Kidney (tissue), 14 donors: ENCODE data around the gene MTOR. TPM values are rescaled to one million over a fixed set of nuclear protein-coding genes. Genes with fewer than 3 reads are reported as not detected.
"Not testable (repeated sequence)": the region's sequence is repeated elsewhere in the genome, so short reads cannot be mapped to it uniquely, and the experiment has no call there.

Experiments used
- DNase-seq, 5 donors: peaks; one replicate each; pipeline ENCODE4 v3.0.0-alpha.2; 2013 to 2020
- FAIRE-seq: peaks from 2 replicates; lab custom pipeline; 2012; peaks lifted over from hg19 to GRCh38; lab: Jason Lieb, UNC
- H3K27ac ChIP-seq, 2 donors: one replicate each; pipeline ENCODE4 v1.7.0; 2013; ENCODE audit warnings: low read depth in 2 of 2, low read length in 2 of 2, inconsistent platforms in 1 of 2
- H3K27me3 ChIP-seq: one replicate; pipeline ENCODE4 v1.7.1; 2013; ENCODE audit warnings: low read length, inconsistent platforms; ENCODE audit not compliant: control insufficient read depth, insufficient read depth
- H3K36me3 ChIP-seq, 3 donors: one replicate each; pipeline versions ENCODE4 v1.7.0 to v1.7.1; 2013; ENCODE audit warnings: low read length in 3 of 3, control low read depth in 1 of 3, inconsistent platforms in 1 of 3; ENCODE audit not compliant: insufficient read depth in 3 of 3, control insufficient read depth in 2 of 3
- H3K4me1 ChIP-seq, 3 donors: one replicate each; pipeline versions ENCODE4 v1.7.0 to v1.7.1; 2013; ENCODE audit warnings: low read length in 3 of 3, inconsistent platforms in 1 of 3, low read depth in 1 of 3; ENCODE audit not compliant: control insufficient read depth in 2 of 3, insufficient read depth in 2 of 3
- H3K4me3 ChIP-seq, 3 donors: one replicate each; pipeline versions ENCODE4 v1.7.0 to v1.8.1; 2013; ENCODE audit warnings: low read length in 3 of 3, control low read depth in 1 of 3, inconsistent platforms in 1 of 3
- H3K9ac ChIP-seq, 3 donors: one replicate each; pipeline versions ENCODE4 v1.7.0 to v1.7.1; 2013; ENCODE audit warnings: low read length in 3 of 3, control low read depth in 1 of 3, inconsistent platforms in 1 of 3
- H3K9me3 ChIP-seq, 3 donors: one replicate each; pipeline versions ENCODE4 v1.7.0 to v1.7.1; 2013; ENCODE audit warnings: low read length in 3 of 3, control low read depth in 1 of 3, inconsistent platforms in 1 of 3; ENCODE audit not compliant: control insufficient read depth in 2 of 3, insufficient read depth in 1 of 3
- CTCF ChIP-seq: IDR thresholded peaks from 3 replicates; pipeline ENCODE4 v1.5.1; 2012; ENCODE audit warnings: mild to moderate bottlenecking, moderate library complexity, borderline replicate concordance; ENCODE audit not compliant: insufficient read depth; ENCODE audit errors: extremely low read depth
- intact Hi-C: fragments of 100-400 bp; cut with DNase I; formaldehyde crosslinking; loops from one replicate; pipeline ENCODE4 v1.11.1; 2022
- polyA plus RNA-seq: library from polyadenylated mRNA; stranded (reverse); fragments of 350-450 nt; fragmentation: Illumina TruSeq; extraction: RNeasy Lipid Tissue Mini Kit (QIAGEN cat#74804); gene quantifications from one replicate; pipeline ENCODE4 v1.2.3, GENCODE V29; 2014; ENCODE audit warnings: low read depth, low replicate concordance; ENCODE audit not compliant: insufficient read depth
- total RNA-seq: library from RNA; stranded (reverse); fragmentation: NEBNext Ultra II Directional; extraction: Animal tissue kit (Norgen Biotek cat#: 25700); gene quantifications from one replicate; pipeline ENCODE4 v1.2.1, GENCODE V29; 2021
- donor health status: control.
- donor health status: control.
- donor health status: control.
- donor health status: control.
- donor health status: control.
- donor health status: DM: yes; HTN: yes; CAD: no.
- donor health status: Normal renal cell carcinoma (clear cell type).

MTOR gene
- total and polyA plus RNA-seq, 2 donors from 2014 or later: 16.0 to 36.8 TPM

- FAIRE-seq: no peak
- Histone ChIP-seq H3K36me3 (peaks cover 0 to 16% (median 6%) of the 10 kb centered on the region in 3 donors), H3K9ac (no peak overlapping the region), H3K9me3 (no peaks in the 10 kb centered on the region), H3K4me1 (no peaks in the 10 kb centered on the region), H3K27me3 (no peaks in the 10 kb centered on the region), H3K27ac (no peak overlapping the region), H3K4me3 (no peak overlapping the region)
- intact Hi-C loops: no loop called here
- DNase-seq: no peak
- TF ChIP-seq CTCF: no peak
Measured at GRCh38 chr1:11184973-11185372, 77.4 kb downstream of the MTOR start.

DNA sequence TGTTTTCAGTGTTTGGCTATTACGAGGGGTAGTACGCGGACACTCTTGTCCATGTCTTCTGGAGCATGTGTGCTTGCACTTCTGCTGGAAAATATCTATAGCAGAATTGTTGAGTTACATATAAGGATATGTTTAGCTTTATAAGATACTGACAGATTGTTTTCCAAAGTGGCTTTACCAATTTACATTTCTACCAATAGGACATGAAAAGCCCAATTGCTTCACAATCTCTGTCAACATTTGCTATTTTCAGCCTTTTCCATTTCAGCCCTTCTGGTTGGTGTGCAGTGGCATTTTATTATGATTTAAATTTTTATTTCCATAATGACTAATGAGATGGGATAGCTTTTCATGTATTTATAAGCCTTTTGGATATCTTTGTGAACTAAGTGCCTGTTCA, 79.5 kb downstream of the MTOR start:
- intact Hi-C loops: no loop called here
- H3K27ac ChIP-seq: no peak overlapping the region
- no peak for FAIRE-seq
- no peaks in the 10 kb centered on the region for H3K4me1 ChIP-seq
- no peak for DNase-seq
- H3K4me3 ChIP-seq: no peak overlapping the region
- H3K36me3 ChIP-seq: peaks cover 0 to 9% (median 2%) of the 10 kb centered on the region in 3 donors
- no peaks in the 10 kb centered on the region for H3K27me3 ChIP-seq
- no peaks in the 10 kb centered on the region for H3K9me3 ChIP-seq
- H3K9ac ChIP-seq: no peak overlapping the region
- TF ChIP-seq CTCF: no peak

DNA sequence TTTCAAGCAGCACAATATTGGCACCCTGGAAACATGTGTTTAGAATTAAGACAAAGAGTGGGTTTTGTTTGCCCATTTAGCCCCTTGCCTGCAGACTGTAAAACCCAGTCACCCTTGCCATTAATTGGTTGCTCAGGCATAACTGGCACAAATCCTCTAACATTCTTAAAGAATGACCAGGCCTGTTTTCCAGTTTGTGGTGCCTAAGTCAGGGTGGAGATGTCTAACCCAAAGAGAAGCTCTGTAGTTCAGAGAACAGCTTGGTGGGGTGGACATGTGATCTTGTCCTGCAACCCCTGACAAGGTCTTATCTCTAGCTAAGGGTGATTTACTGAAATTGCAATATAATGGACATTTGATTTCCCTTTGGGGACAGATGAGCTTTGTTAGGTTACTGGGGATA, 82.0 kb downstream of the MTOR start:
- Histone ChIP-seq H3K9me3 (no peaks in the 10 kb centered on the region), H3K27ac (no peak overlapping the region), H3K4me1 (peaks cover 0 to 2% (median 0%) of the 10 kb centered on the region in 3 donors), H3K9ac (no peak overlapping the region), H3K4me3 (no peak overlapping the region), H3K27me3 (no peaks in the 10 kb centered on the region), H3K36me3 (peaks cover 0 to 15% (median 5%) of the 10 kb centered on the region in 3 donors)
- DNase-seq (peak in 1 of 5 donors; percentile 9), FAIRE-seq (no peak)
- intact Hi-C loops: no loop called here
- TF ChIP-seq CTCF: no peak

GRCh38 chr1:11179749-11180148, 82.6 kb downstream of the MTOR start:
- H3K9ac ChIP-seq, intact Hi-C loops, DNase-seq, H3K4me1 ChIP-seq, H3K9me3 ChIP-seq, FAIRE-seq, H3K27ac ChIP-seq, H3K4me3 ChIP-seq, H3K27me3 ChIP-seq: not testable (repeated sequence)
- peaks cover 0 to 15% (median 5%) of the 10 kb centered on the region in 3 donors for H3K36me3 ChIP-seq
